HepG2 (cell line): Measurements from ENCODE around the gene ATP6V1C2. TPM values are rescaled to one million over a fixed set of nuclear protein-coding genes. Genes with fewer than 3 reads are reported as not detected.

ENCODE experiments used
- AFF4 ChIP-seq: sonication (generic); formaldehyde crosslinking; IDR thresholded peaks from 2 replicates; pipeline ENCODE4 v1.4.0; 2020; ENCODE audit warnings: missing genetic modification reagents
- ELF3 ChIP-seq: IDR thresholded peaks from 2 replicates; pipeline ENCODE4 v1.6.1; 2016; ENCODE audit warnings: missing genetic modification reagents, missing compliant biosample characterization
- HIVEP1 ChIP-seq: sonication (generic); formaldehyde crosslinking; IDR thresholded peaks from 2 replicates; pipeline ENCODE4 v1.4.0; 2020; ENCODE audit warnings: mild to moderate bottlenecking, missing genetic modification reagents
- KAT7 ChIP-seq: IDR thresholded peaks from 2 replicates; pipeline ENCODE4 v1.6.1; 2018; ENCODE audit warnings: borderline replicate concordance, missing compliant biosample characterization
- KDM4B ChIP-seq: sonication (generic); formaldehyde crosslinking; IDR thresholded peaks from 2 replicates; pipeline ENCODE4 v1.4.0; 2020; ENCODE audit warnings: missing genetic modification reagents
- MAZ ChIP-seq, 2 experiments: sonication (generic) in 1 of 2; formaldehyde crosslinking in 1 of 2; IDR thresholded peaks; 2 replicates each; pipeline versions ENCODE4 v1.5.0 to v1.6.1; 2012 to 2020; ENCODE audit warnings: low read depth in 2 of 2, mild to moderate bottlenecking in 2 of 2, borderline replicate concordance in 1 of 2, improper control_type of control experiment in 1 of 2, low read length in 1 of 2, missing genetic modification reagents in 1 of 2, moderate library complexity in 1 of 2
- MEF2D ChIP-seq: sonication (generic); formaldehyde crosslinking; IDR thresholded peaks from 2 replicates; pipeline ENCODE4 v1.5.1; 2020; ENCODE audit warnings: mild to moderate bottlenecking, missing genetic modification reagents
- MXD1 ChIP-seq: sonication (generic); formaldehyde crosslinking; IDR thresholded peaks from 2 replicates; pipeline ENCODE4 v1.4.0; 2020; ENCODE audit warnings: mild to moderate bottlenecking, missing genetic modification reagents
- NKX3-1 ChIP-seq: sonication (generic); formaldehyde crosslinking; IDR thresholded peaks from 2 replicates; pipeline ENCODE4 v1.5.0; 2020; ENCODE audit warnings: missing genetic modification reagents
- PHB2 ChIP-seq: fragments of 450-650 bp; IDR thresholded peaks from 2 replicates; pipeline ENCODE4 v1.6.1; 2018; ENCODE audit not compliant: partially characterized antibody
- PRMT3 ChIP-seq: sonication (generic); formaldehyde crosslinking; IDR thresholded peaks from 2 replicates; pipeline ENCODE4 v1.8.1; 2022; ENCODE audit warnings: low read depth, mild to moderate bottlenecking, moderate library complexity, missing genetic modification reagents, borderline replicate concordance
- XRCC5 ChIP-seq: fragments of 200-400 bp; formaldehyde crosslinking; optimal IDR thresholded peaks from 2 replicates; pipeline ENCODE3; 2017; ENCODE audit warnings: mild to moderate bottlenecking, low read length
- ZNF556 ChIP-seq: sonication (generic); formaldehyde crosslinking; IDR thresholded peaks from 2 replicates; pipeline ENCODE4 v1.4.0; 2020; ENCODE audit warnings: mild to moderate bottlenecking, missing genetic modification reagents, borderline replicate concordance
- ZNF609 ChIP-seq: sonication (generic); formaldehyde crosslinking; IDR thresholded peaks from 2 replicates; pipeline ENCODE4 v1.4.0; 2020; ENCODE audit warnings: mild to moderate bottlenecking, missing genetic modification reagents, borderline replicate concordance
- ZNF777 ChIP-seq: sonication (generic); formaldehyde crosslinking; IDR thresholded peaks from 2 replicates; pipeline ENCODE4 v1.4.0; 2020; ENCODE audit warnings: missing genetic modification reagents
- ZNF782 ChIP-seq: sonication (generic); formaldehyde crosslinking; IDR thresholded peaks from 2 replicates; pipeline ENCODE4 v1.4.0; 2020; ENCODE audit warnings: missing genetic modification reagents, mild to moderate bottlenecking, borderline replicate concordance
- polyA plus RNA-seq, 8 experiments: library from polyadenylated mRNA; depleted of rRNA in 3 of 8; stranded (reverse) in 7 of 8; unstranded in 1 of 8; fragments of >200 nt; fragmentation: Illumina TruSeq in 4 of 8; extraction: Trizol in 4 of 8; gene quantifications; 2 replicates each; pipeline versions ENCODE4 v1.2.1 to v1.2.3, GENCODE V29; 2011 to 2016; ENCODE audit warnings: low read depth in 4 of 8, missing spikeins in 1 of 8, mixed read lengths in 1 of 8; ENCODE audit not compliant: insufficient read depth in 1 of 8
- total RNA-seq, 5 experiments: library from RNA; depleted of rRNA; stranded (reverse); fragments of >200 nt; fragmentation: Illumina TruSeq; extraction: Trizol; gene quantifications; 2 replicates each; pipeline ENCODE4 v1.2.3, GENCODE V29; 2016; ENCODE audit warnings: low read depth in 1 of 5

The ATP6V1C2 gene
- total and polyA plus RNA-seq, 2 of the 13 experiments (the other 11 are each of a cell fraction or from before 2014, with no cell fraction given), result 0.04 to 0.29 TPM

- TF ChIP-seq AFF4 (CRISPR knock-in tag) (no peak), NKX3-1 (CRISPR knock-in tag) (no peak), MXD1 (peak; percentile 65; the same call in 1 of the 2 replicates), ELF3 (CRISPR knock-in tag) (no peak), KDM4B (CRISPR knock-in tag) (no peak), XRCC5 (no peak), PRMT3 (CRISPR knock-in tag) (no peak), ZNF609 (no peak; the same call in 1 of the 2 replicates), HIVEP1 (CRISPR knock-in tag) (peak; percentile 41; the same call in 1 of the 2 replicates), KAT7 (CRISPR knock-in tag) (no peak), ZNF556 (CRISPR knock-in tag) (no peak), PHB2 (no peak), ZNF782 (CRISPR knock-in tag) (no peak), MEF2D (0 out of 2 replicates have a peak, but pooled peaks have one; percentile 17), MAZ (IDR thresholded peaks at IDR 0.05; ENCODE audit: borderline replicate concordance, low read depth, low read length) (no peak), MAZ (CRISPR knock-in tag; IDR thresholded peaks at IDR 0.05; ENCODE audit: low read depth) (no peak), ZNF777 (CRISPR knock-in tag) (peak; percentile 28; the same call in 1 of the 2 replicates)
These were observed 93.3 kb downstream of the ATP6V1C2 start (continued) for GRCh38 chr2:10814571-10815331.
